Activated gamma-delta T cell treated with anti-CD3 and anti-CD28 coated beads, Interleukin-2, amount 50 U/mL, for 16 hours (primary cell): ENCODE data around the gene TRMT1.

Source experiments
- DNase-seq: peaks from one replicate; pipeline ENCODE4 v3.0.0-alpha.2; 2020; ENCODE audit warnings: low read depth

The TRMT1 gene

GRCh38 chr19:13122980-13123957 lies 6.7 kb upstream of the TRMT1 start:
- no peak for DNase-seq

- no peak for DNase-seq
Observed at GRCh38 chr19:13122275-13122878, 5.8 kb upstream of the TRMT1 start.

GRCh38 chr19:13121551-13122274 lies 5.2 kb upstream of the TRMT1 start:
- DNase-seq: no peak

- no peak for DNase-seq
Observed at GRCh38 chr19:13120817-13121216, 4.3 kb upstream of the TRMT1 start.

- DNase-seq: no peak
Observed at GRCh38 chr19:13120031-13120430, 3.5 kb upstream of the TRMT1 start.

GRCh38 chr19:13119627-13120026 lies 3.1 kb upstream of the TRMT1 start:
- no peak for DNase-seq

GRCh38 chr19:13118424-13119193 lies 2.1 kb upstream of the TRMT1 start:
- no peak for DNase-seq

- DNase-seq: peak; percentile 82
Observed at GRCh38 chr19:13117772-13118423, 1.4 kb upstream of the TRMT1 start, which contains the start of gene NACC1. TSS of gene NACC1 (plus strand) at chr19:13118264. CDS start at chr19:13135208, 16,944 bp downstream.

GRCh38 chr19:13117176-13117771 lies 734 bp upstream of the TRMT1 start:
- DNase-seq: no peak

- DNase-seq: no peak
Observed at GRCh38 chr19:13115936-13116281, 631 bp downstream of the TRMT1 start.

- DNase-seq: no peak
Observed at GRCh38 chr19:13112555-13112954, 4.0 kb downstream of the TRMT1 start.

- no peak for DNase-seq
Observed at GRCh38 chr19:13110099-13110610, 6.4 kb downstream of the TRMT1 start.

- no peak for DNase-seq
Observed at GRCh38 chr19:13109361-13110098, 7.0 kb downstream of the TRMT1 start.

GRCh38 chr19:13104848-13105711 lies 11.5 kb downstream of the TRMT1 start:
- DNase-seq: no peak

- peak; percentile 50 for DNase-seq
Observed at GRCh38 chr19:13104360-13104847, 12.1 kb downstream of the TRMT1 start.

GRCh38 chr19:13103581-13104359 lies 12.8 kb downstream of the TRMT1 start:
- DNase-seq: no peak

- DNase-seq: no peak
Observed at GRCh38 chr19:13102666-13103580, 13.6 kb downstream of the TRMT1 start, which contains the start of gene LYL1. TSS of gene LYL1 (minus strand) at chr19:13102858. CDS start at chr19:13101171, 1,687 bp downstream.
